WERI-Rb-1 (cell line): ENCODE results near the gene JAML.
"Not testable (repeated sequence)": the region's sequence is repeated elsewhere in the genome, so short reads cannot be mapped to it uniquely, and the experiment has no call there.

Experiments
- DNase-seq: peaks from one replicate; pipeline ENCODE4 v3.0.0-alpha.2; 2020
- H3K27ac ChIP-seq: fragments of 250-450 bp; sonication (Bioruptor Pico); 2 replicates; pipeline ENCODE4 v1.5.1; 2020; ENCODE audit warnings: mild to moderate bottlenecking, moderate library complexity
- H3K27me3 ChIP-seq: fragments of 250-450 bp; sonication (Bioruptor Pico); 2 replicates; pipeline ENCODE4 v1.5.1; 2021; ENCODE audit warnings: mild to moderate bottlenecking, low read depth, moderate library complexity; ENCODE audit not compliant: insufficient read depth, severe bottlenecking
- H3K36me3 ChIP-seq: fragments of 250-450 bp; sonication (Bioruptor Pico); 2 replicates; pipeline ENCODE4 v1.5.1; 2020; ENCODE audit warnings: mild to moderate bottlenecking, moderate library complexity
- H3K4me3 ChIP-seq: 2 replicates; pipeline ENCODE4 v1.5.1; 2011; ENCODE audit warnings: low read depth, mild to moderate bottlenecking, control low read depth, low read length
- H3K9me3 ChIP-seq: fragments of 250-450 bp; sonication (Bioruptor Pico); 2 replicates; pipeline ENCODE4 v1.5.1; 2021; ENCODE audit warnings: mild to moderate bottlenecking, moderate library complexity; ENCODE audit not compliant: severe bottlenecking
- TF ChIP-seq, protein P1 (sequence below): IDR thresholded peaks from 2 replicates; pipeline ENCODE4 v1.5.1; 2011; ENCODE audit warnings: low read depth, mild to moderate bottlenecking, control low read depth, inconsistent platforms, low read length

JAML gene

DNA sequence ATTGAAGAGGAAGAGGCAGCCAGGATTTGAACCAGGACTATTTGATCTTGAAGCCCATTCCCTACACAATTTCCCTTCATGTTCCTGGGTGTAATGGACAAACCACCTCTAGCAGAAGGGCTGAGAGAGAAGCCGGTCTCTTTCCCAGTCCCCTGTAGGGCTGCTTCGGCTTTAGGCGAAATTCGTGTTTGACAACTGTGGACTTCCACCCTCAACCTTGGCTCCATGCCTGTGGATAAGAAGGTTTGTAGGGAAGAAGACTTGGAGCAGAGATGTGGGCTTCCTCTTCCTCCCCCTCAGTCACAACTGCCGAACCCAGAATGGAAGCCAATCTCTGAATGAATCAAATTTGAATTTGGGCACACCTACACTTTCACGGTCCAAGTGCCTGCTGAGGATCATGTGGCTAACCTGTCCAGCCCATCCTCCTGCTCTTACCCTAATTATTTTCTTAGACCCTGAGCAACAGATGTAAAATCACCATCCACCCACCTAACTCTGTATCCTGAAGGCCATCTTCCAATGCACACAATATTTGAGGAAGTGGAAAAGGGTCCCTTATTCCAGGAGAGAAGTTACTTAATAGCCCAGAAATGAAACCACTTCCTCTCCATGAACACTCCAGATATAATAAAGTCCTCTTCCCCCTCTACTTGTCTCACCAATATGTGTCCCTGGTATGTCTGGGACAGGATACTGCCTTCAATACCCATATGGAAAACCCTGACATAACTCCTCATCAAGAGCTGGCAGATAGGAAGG lies 38.3 kb downstream of the JAML start:
- Histone ChIP-seq H3K27ac (no peak overlapping the region), H3K4me3 (no peak overlapping the region), H3K9me3 (peaks cover 3% of the 10 kb centered on the region), H3K36me3 (no peaks in the 10 kb centered on the region), H3K27me3 (no peaks in the 10 kb centered on the region)
- TF ChIP-seq, protein P1, sequence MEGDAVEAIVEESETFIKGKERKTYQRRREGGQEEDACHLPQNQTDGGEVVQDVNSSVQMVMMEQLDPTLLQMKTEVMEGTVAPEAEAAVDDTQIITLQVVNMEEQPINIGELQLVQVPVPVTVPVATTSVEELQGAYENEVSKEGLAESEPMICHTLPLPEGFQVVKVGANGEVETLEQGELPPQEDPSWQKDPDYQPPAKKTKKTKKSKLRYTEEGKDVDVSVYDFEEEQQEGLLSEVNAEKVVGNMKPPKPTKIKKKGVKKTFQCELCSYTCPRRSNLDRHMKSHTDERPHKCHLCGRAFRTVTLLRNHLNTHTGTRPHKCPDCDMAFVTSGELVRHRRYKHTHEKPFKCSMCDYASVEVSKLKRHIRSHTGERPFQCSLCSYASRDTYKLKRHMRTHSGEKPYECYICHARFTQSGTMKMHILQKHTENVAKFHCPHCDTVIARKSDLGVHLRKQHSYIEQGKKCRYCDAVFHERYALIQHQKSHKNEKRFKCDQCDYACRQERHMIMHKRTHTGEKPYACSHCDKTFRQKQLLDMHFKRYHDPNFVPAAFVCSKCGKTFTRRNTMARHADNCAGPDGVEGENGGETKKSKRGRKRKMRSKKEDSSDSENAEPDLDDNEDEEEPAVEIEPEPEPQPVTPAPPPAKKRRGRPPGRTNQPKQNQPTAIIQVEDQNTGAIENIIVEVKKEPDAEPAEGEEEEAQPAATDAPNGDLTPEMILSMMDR, result no peak
- no peak for DNase-seq

- DNase-seq, result no peak
- Histone ChIP-seq H3K9me3 (no peaks in the 10 kb centered on the region), H3K27me3 (no peaks in the 10 kb centered on the region), H3K36me3 (no peaks in the 10 kb centered on the region), H3K4me3 (no peak overlapping the region), H3K27ac (no peak overlapping the region)
- TF ChIP-seq, protein P1, result no peak
Observed at GRCh38 chr11:118184784-118185579, 39.8 kb downstream of the JAML start.

DNA sequence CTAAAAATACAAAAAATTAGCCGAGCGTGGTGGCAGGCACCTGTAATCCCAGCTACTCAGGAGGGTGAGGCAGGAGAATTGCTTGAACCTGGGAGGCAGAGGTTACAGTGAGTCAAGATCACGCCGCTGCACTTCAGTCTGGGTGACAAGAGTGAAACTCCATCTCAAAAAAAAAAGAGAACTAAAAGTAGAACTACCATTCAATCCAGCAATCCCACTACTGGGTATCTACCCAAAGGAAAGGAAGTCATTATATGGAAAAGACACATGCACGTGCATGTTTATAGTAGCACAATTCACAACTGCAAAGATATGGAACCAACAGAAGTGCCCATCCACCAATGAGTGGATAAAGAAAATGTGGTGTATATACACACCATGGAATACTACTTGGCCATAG lies 41.1 kb downstream of the JAML start:
- not testable (repeated sequence) for H3K27me3 ChIP-seq, H3K36me3 ChIP-seq, DNase-seq, H3K27ac ChIP-seq, H3K4me3 ChIP-seq, H3K9me3 ChIP-seq

DNA sequence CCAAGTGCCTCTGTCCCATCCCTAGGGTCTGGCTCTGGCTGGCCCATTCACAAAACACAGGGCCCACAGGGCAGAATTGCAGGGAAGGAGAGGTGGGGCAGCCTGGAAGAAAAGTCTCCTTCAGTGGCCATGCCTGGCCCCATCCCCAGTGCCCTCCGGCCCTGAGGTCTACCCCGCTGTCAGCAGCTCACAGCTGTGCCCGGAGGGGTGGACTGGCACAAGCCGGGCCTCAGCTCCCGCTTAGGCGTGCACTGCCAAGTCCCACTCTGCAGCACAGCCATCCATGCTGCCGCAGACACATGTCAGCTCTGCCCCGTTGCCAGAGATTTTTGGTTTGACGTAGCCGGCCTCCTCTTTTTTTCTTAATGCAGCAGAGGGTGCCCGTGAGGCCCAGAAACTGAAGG lies 44.5 kb downstream of the JAML start:
- Histone ChIP-seq H3K4me3 (peak overlapping the region; percentile 13; the same call in 1 of the 2 replicates), H3K9me3 (no peaks in the 10 kb centered on the region), H3K36me3 (no peaks in the 10 kb centered on the region), H3K27ac (peak overlapping the region; percentile 12), H3K27me3 (no peaks in the 10 kb centered on the region)
- TF ChIP-seq, protein P1, result no peak
- peak; percentile 84 for DNase-seq

DNA sequence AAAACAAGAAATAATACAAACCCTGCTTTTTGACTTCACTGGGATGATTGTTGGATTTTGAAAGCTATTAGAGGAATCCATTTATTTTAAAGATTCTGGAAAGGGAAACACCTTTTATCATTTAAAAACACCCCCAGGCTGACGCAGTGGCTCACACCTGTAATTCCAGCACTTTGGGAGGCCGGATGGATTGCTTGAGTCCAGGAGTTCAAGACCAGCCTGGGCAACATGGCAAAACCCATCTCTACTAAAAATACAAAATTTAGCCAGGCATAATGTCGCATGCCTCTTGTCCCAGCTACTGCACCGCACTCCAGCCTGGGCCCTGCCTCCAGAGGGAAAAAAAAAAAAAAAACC lies 48.1 kb downstream of the JAML start:
- H3K27me3 ChIP-seq, result no peaks in the 10 kb centered on the region
- no peak for DNase-seq
- H3K9me3 ChIP-seq, result no peaks in the 10 kb centered on the region
- TF ChIP-seq, protein P1, result no peak
- H3K27ac ChIP-seq, result no peak overlapping the region
- no peak overlapping the region for H3K4me3 ChIP-seq
- no peaks in the 10 kb centered on the region for H3K36me3 ChIP-seq

GRCh38 chr11:118175993-118176777 lies 48.6 kb downstream of the JAML start, which contains the start of gene SCN2B:
Gene SCN2B, minus strand, starts transcription at chr11:118176639. Its CDS starts 208 bp downstream, at chr11:118176431.
- no peaks in the 10 kb centered on the region for H3K36me3 ChIP-seq
- no peak within 1 kb of the TSS for H3K27ac ChIP-seq
- H3K4me3 ChIP-seq, result peak within 1 kb of the TSS; percentile 48
- no peaks in the 10 kb centered on the region for H3K27me3 ChIP-seq
- DNase-seq, result no peak
- no peaks in the 10 kb centered on the region for H3K9me3 ChIP-seq
- TF ChIP-seq, protein P1, result no peak
